Measurements from ENCODE around the gene OPHN1.

OPHN1 gene

DNA sequence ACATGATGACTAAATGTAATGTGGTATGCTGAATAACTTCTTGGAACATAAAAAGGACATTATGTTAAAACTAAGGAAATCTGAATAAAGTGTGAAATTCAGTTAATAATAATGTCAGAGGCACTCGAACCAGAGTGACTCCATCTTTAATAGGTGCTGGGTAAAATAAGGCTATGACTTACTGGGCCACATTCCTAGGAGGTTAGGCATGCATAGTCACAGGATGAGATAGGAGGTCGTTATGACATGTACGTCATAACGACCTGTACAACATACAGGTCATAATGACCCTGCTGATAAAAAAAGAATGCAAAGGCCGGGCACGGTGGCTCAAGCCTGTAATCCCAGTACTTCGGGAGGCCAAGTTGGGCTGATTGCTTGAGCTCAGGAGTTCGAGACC is 28.9 kb upstream of the OPHN1 start:
- no peaks in the 10 kb centered on the region for H3K36me3 ChIP-seq (ENCODE audit: low read depth)
- no peaks in the 10 kb centered on the region for H3K4me1 ChIP-seq (ENCODE audit: insufficient read depth, poor library complexity, severe bottlenecking)
- no peak overlapping the region for H3K4me3 ChIP-seq (ENCODE audit: severe bottlenecking)
- no peak for ATAC-seq (ENCODE audit: low read depth)
- H3K27ac ChIP-seq (ENCODE audit: poor library complexity, severe bottlenecking), result no peak overlapping the region
- no peaks in the 10 kb centered on the region for H3K27me3 ChIP-seq (ENCODE audit: insufficient read depth, poor library complexity, severe bottlenecking)
- DNase-seq (ENCODE audit: low spot score), result no peak
- H3K9me3 ChIP-seq (ENCODE audit: severe bottlenecking), result no peaks in the 10 kb centered on the region
- TF ChIP-seq, protein P1, sequence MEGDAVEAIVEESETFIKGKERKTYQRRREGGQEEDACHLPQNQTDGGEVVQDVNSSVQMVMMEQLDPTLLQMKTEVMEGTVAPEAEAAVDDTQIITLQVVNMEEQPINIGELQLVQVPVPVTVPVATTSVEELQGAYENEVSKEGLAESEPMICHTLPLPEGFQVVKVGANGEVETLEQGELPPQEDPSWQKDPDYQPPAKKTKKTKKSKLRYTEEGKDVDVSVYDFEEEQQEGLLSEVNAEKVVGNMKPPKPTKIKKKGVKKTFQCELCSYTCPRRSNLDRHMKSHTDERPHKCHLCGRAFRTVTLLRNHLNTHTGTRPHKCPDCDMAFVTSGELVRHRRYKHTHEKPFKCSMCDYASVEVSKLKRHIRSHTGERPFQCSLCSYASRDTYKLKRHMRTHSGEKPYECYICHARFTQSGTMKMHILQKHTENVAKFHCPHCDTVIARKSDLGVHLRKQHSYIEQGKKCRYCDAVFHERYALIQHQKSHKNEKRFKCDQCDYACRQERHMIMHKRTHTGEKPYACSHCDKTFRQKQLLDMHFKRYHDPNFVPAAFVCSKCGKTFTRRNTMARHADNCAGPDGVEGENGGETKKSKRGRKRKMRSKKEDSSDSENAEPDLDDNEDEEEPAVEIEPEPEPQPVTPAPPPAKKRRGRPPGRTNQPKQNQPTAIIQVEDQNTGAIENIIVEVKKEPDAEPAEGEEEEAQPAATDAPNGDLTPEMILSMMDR (IDR thresholded peaks at IDR 0.05; ENCODE audit: poor library complexity, severe bottlenecking), result no peak

DNA sequence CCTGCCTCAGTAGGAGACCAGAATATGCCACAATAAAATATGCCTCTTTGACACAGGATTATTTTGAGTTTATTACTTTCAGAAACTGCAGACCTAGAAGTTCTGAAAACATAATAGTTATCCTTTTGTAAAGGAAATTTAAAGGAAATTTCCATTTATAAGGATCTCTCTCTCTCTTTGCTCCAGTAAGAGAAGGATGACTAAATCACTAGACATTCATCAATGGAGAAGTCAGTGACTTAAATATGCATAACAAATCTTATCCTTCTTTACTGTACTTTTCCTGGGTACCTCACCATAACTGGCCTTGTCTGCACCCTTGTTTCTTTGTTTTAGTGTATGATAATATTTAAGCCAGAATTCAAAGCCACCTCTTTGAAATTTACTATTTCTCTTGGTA is 28.3 kb upstream of the OPHN1 start:
- ATAC-seq (ENCODE audit: low read depth), result no peak
- Histone ChIP-seq H3K27ac (ENCODE audit: poor library complexity, severe bottlenecking) (no peak overlapping the region), H3K27me3 (ENCODE audit: insufficient read depth, poor library complexity, severe bottlenecking) (no peaks in the 10 kb centered on the region), H3K9me3 (ENCODE audit: severe bottlenecking) (no peaks in the 10 kb centered on the region), H3K4me3 (ENCODE audit: severe bottlenecking) (no peak overlapping the region), H3K4me1 (ENCODE audit: insufficient read depth, poor library complexity, severe bottlenecking) (no peaks in the 10 kb centered on the region), H3K36me3 (ENCODE audit: low read depth) (no peaks in the 10 kb centered on the region)
- DNase-seq (ENCODE audit: low spot score), result no peak
- TF ChIP-seq, protein P1 (IDR thresholded peaks at IDR 0.05; ENCODE audit: poor library complexity, severe bottlenecking), result no peak

DNA sequence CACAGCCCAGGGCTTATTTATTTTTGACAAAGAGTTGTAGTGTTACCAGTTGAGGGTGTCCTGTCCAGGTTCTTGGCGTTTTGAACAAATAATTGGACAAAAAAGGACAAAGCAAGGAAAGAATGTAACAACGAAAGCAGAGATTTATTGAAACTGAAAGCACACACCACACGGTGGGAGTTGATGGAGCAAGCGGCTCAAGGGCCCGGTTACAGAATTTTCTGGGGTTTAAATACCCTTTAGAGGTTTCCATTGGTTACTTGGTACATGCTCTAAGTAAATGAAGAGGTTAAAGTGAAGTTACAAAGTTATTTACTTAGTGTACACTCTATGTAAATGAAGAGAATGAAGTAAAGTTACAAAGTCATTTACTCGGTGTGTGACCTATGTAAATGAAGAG is 27.8 kb upstream of the OPHN1 start:
- Histone ChIP-seq H3K9me3 (ENCODE audit: severe bottlenecking) (no peaks in the 10 kb centered on the region), H3K27ac (ENCODE audit: poor library complexity, severe bottlenecking) (no peak overlapping the region), H3K27me3 (ENCODE audit: insufficient read depth, poor library complexity, severe bottlenecking) (no peaks in the 10 kb centered on the region), H3K36me3 (ENCODE audit: low read depth) (no peaks in the 10 kb centered on the region), H3K4me3 (ENCODE audit: severe bottlenecking) (no peak overlapping the region), H3K4me1 (ENCODE audit: insufficient read depth, poor library complexity, severe bottlenecking) (no peaks in the 10 kb centered on the region)
- ATAC-seq (ENCODE audit: low read depth) (no peak), DNase-seq (ENCODE audit: low spot score) (no peak)
- TF ChIP-seq, protein P1 (IDR thresholded peaks at IDR 0.05; ENCODE audit: poor library complexity, severe bottlenecking), result no peak

DNA sequence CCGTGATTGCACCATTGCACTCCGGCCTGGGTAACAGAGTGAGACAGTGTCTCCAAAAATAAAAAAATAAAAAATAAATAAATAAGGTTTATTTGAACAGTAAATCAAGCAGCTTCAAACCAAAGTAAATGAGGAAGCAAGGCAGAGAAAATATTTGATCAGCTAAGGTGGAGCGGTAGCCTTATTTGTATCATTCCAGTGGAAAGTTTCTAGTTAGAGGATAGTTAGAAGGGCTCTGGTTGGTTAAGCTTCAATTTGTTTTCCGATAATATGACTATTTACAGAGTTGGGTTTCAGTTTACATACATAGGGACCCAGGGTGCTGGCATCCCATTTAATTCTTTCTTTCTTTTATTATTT is 21.8 kb upstream of the OPHN1 start:
- ATAC-seq (ENCODE audit: low read depth) (no peak), DNase-seq (ENCODE audit: low spot score) (no peak)
- no peak overlapping the region for H3K4me3 ChIP-seq (ENCODE audit: severe bottlenecking)
- no peak overlapping the region for H3K27ac ChIP-seq (ENCODE audit: poor library complexity, severe bottlenecking)
- H3K4me1 ChIP-seq (ENCODE audit: insufficient read depth, poor library complexity, severe bottlenecking), result no peaks in the 10 kb centered on the region
- H3K27me3 ChIP-seq (ENCODE audit: insufficient read depth, poor library complexity, severe bottlenecking), result no peaks in the 10 kb centered on the region
- no peaks in the 10 kb centered on the region for H3K9me3 ChIP-seq (ENCODE audit: severe bottlenecking)
- H3K36me3 ChIP-seq (ENCODE audit: low read depth), result no peaks in the 10 kb centered on the region
- TF ChIP-seq, protein P1 (IDR thresholded peaks at IDR 0.05; ENCODE audit: poor library complexity, severe bottlenecking), result no peak

GRCh38 chrX:68454476-68455150 is 21.3 kb upstream of the OPHN1 start:
- Histone ChIP-seq H3K4me3 (ENCODE audit: severe bottlenecking) (no peak overlapping the region), H3K9me3 (ENCODE audit: severe bottlenecking) (no peaks in the 10 kb centered on the region), H3K4me1 (ENCODE audit: insufficient read depth, poor library complexity, severe bottlenecking) (no peaks in the 10 kb centered on the region), H3K36me3 (ENCODE audit: low read depth) (no peaks in the 10 kb centered on the region), H3K27ac (ENCODE audit: poor library complexity, severe bottlenecking) (no peak overlapping the region), H3K27me3 (ENCODE audit: insufficient read depth, poor library complexity, severe bottlenecking) (no peaks in the 10 kb centered on the region)
- TF ChIP-seq, protein P1 (IDR thresholded peaks at IDR 0.05; ENCODE audit: poor library complexity, severe bottlenecking), result no peak
- ATAC-seq (ENCODE audit: low read depth) (no peak), DNase-seq (ENCODE audit: low spot score) (no peak)

Measured in RWPE2 (cell line).